ENCODE data around the gene CCDC102A.
A peak's percentile ranks its signal among the peaks of the same experiment; 100 is the strongest.

DNA sequence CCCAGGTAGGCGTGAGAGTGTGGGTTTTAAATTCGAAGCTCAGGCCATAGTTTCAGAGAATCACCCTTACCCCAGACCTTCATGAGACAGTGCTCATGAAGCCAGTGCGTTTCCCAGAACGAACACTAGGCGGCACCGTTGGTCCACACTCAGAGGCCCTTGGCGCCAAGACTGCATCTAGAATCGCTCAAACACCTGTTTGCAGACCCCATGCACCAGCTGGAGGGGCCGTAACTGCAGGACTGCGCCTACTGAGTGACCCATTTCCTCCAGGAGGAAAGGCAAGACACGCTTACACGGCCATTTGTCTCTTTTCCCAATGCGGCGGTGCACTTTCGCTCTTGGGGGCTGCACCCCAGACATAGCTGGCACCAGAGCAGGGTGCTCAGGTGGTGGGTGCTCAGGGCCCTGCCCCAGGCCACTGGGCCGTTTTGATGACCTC is 40.1 kb upstream of the CCDC102A start:
- TF ChIP-seq, protein P1, sequence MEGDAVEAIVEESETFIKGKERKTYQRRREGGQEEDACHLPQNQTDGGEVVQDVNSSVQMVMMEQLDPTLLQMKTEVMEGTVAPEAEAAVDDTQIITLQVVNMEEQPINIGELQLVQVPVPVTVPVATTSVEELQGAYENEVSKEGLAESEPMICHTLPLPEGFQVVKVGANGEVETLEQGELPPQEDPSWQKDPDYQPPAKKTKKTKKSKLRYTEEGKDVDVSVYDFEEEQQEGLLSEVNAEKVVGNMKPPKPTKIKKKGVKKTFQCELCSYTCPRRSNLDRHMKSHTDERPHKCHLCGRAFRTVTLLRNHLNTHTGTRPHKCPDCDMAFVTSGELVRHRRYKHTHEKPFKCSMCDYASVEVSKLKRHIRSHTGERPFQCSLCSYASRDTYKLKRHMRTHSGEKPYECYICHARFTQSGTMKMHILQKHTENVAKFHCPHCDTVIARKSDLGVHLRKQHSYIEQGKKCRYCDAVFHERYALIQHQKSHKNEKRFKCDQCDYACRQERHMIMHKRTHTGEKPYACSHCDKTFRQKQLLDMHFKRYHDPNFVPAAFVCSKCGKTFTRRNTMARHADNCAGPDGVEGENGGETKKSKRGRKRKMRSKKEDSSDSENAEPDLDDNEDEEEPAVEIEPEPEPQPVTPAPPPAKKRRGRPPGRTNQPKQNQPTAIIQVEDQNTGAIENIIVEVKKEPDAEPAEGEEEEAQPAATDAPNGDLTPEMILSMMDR (IDR thresholded peaks at IDR 0.05; ENCODE audit: low read depth, low read length): peak; percentile 99
- TF ChIP-seq POLR2A (IDR thresholded peaks at IDR 0.05; ENCODE audit: extremely low read depth, insufficient read length) (no peak), MYC (IDR thresholded peaks at IDR 0.05; ENCODE audit: low read depth, low read length) (no peak)
- TF ChIP-seq, protein P2, sequence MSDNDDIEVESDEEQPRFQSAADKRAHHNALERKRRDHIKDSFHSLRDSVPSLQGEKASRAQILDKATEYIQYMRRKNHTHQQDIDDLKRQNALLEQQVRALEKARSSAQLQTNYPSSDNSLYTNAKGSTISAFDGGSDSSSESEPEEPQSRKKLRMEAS (IDR thresholded peaks at IDR 0.05; ENCODE audit: low read depth, low read length): peak; percentile 31
